ENCODE results near the gene RFC2. TPM values are rescaled to one million over a fixed set of nuclear protein-coding genes. Genes with fewer than 3 reads are reported as not detected.
A peak's percentile ranks its signal among the peaks of the same experiment; 100 is the strongest.
"Not testable (repeated sequence)": the region's sequence is repeated elsewhere in the genome, so short reads cannot be mapped to it uniquely, and the experiment has no call there.

RFC2 gene
- total RNA-seq, 4 donors from 2014 or later = 7.5 to 18.7 (median 14.9) TPM

- 22% methylated on average over 18 of the region's 23 CpGs for WGBS
- H3K4me1 ChIP-seq = peaks cover 7 to 29% (median 22%) of the 10 kb centered on the region in 4 donors
- no peaks in the 10 kb centered on the region for H3K27me3 ChIP-seq
- H3K27ac ChIP-seq (replicated peaks in 1 of 4) = no peak overlapping the region
- intact Hi-C loops (cut with DNase I) = loop anchor here (2.0 kb wide), 1 partner anchor 194 kb away; no protein-coding TSS in a partner anchor
- no peaks in the 10 kb centered on the region for H3K36me3 ChIP-seq
- no peaks in the 10 kb centered on the region for H3K9me3 ChIP-seq
- TF ChIP-seq, protein P1, sequence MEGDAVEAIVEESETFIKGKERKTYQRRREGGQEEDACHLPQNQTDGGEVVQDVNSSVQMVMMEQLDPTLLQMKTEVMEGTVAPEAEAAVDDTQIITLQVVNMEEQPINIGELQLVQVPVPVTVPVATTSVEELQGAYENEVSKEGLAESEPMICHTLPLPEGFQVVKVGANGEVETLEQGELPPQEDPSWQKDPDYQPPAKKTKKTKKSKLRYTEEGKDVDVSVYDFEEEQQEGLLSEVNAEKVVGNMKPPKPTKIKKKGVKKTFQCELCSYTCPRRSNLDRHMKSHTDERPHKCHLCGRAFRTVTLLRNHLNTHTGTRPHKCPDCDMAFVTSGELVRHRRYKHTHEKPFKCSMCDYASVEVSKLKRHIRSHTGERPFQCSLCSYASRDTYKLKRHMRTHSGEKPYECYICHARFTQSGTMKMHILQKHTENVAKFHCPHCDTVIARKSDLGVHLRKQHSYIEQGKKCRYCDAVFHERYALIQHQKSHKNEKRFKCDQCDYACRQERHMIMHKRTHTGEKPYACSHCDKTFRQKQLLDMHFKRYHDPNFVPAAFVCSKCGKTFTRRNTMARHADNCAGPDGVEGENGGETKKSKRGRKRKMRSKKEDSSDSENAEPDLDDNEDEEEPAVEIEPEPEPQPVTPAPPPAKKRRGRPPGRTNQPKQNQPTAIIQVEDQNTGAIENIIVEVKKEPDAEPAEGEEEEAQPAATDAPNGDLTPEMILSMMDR (IDR thresholded peaks at IDR 0.05) = peak; percentile 96 to 99 (median 97)
- TF ChIP-seq POLR2A (IDR thresholded peaks at IDR 0.05; ENCODE audit: low read depth) (no peak), POLR2AphosphoS5 (IDR thresholded peaks at IDR 0.05) (peak in 1 of 2 donors; percentile 63), EP300 (IDR thresholded peaks at IDR 0.05) (no peak)
- peak; percentile 97 for DNase-seq (ENCODE audit: extremely low spot score)
- H3K4me3 ChIP-seq = peak overlapping the region; percentile 35 to 52 (median 44)
These were observed 47.5 kb downstream of the RFC2 start for GRCh38 chr7:74206589-74207120.

DNA sequence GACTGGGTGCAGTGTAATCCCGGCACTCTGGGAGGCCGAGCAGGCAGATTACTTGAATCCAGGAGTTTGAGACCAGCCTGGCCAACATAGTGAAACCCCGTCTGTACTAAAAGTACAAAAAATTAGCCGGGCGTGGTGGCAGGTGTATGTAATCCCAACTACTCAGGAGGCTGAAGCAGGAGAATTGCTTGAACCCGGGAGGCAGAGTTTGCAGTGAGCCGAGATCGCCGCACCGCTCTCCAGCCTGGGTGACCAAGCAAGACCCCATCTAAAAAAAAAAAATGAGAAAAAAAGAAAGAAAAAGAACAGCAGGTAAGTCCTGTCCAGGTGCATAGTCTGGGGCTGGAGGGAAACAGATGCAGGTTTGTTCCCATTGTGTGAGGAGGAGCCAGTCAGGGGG, 48.1 kb downstream of the RFC2 start:
- H3K4me1 ChIP-seq = peaks cover 7 to 29% (median 22%) of the 10 kb centered on the region in 4 donors
- not testable (repeated sequence) for H3K9me3 ChIP-seq; H3K27me3 ChIP-seq; H3K27ac ChIP-seq (replicated peaks in 1 of 4); H3K4me3 ChIP-seq; H3K36me3 ChIP-seq; DNase-seq (ENCODE audit: extremely low spot score)
- intact Hi-C loops (cut with DNase I) = loop anchor here (2.0 kb wide), 1 partner anchor 195 kb away; no protein-coding TSS in a partner anchor
- 79% methylated on average over 10 of the region's 10 CpGs for WGBS

DNA sequence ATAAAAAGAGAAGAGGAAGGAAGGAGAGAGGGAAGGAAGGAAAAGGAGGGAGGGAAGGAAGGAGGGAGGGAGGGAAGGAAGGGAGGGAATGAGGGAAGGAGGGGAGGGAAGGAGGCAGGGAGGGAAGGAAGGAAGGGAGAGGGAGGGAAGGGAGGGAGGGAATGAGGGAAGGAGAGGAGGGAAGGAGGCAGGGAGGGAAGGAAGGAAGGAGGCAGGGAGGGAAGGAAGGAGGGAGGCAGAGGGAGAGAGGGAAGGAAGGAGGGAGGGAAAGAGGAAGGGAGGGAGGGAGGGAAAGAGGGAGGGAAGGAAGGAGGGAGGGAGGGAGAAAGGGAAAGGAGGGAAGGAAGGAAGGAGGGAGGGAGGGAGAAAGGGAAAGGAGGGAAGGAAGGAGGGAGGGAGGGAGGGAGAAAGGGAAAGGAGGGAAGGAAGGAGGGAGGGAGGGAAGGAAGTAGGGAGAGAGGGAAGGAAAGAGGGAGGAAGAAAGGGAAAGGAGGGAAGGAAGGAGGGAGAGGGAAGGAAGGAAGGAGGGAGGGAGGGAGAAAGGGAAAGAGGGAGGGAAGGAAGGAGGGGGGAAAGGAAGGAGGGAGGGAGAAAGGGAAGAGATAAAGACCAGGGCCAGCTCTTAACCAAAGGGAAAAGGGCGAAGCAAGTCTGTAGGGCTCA, 50.1 kb downstream of the RFC2 start:
- 95% methylated on average over 1 of the region's 1 CpG for WGBS
- intact Hi-C loops (cut with DNase I) = no loop called here
- no peak overlapping the region for H3K4me3 ChIP-seq
- no peaks in the 10 kb centered on the region for H3K9me3 ChIP-seq
- H3K36me3 ChIP-seq = peaks cover 0 to 2% (median 0%) of the 10 kb centered on the region in 4 donors
- peaks cover 4 to 15% (median 9%) of the 10 kb centered on the region in 4 donors for H3K4me1 ChIP-seq
- TF ChIP-seq, protein P1 (IDR thresholded peaks at IDR 0.05) = no peak
- TF ChIP-seq EP300 (IDR thresholded peaks at IDR 0.05) (no peak), POLR2A (IDR thresholded peaks at IDR 0.05; ENCODE audit: low read depth) (no peak), POLR2AphosphoS5 (IDR thresholded peaks at IDR 0.05) (no peak)
- no peak for DNase-seq (ENCODE audit: extremely low spot score)
- no peak overlapping the region for H3K27ac ChIP-seq (replicated peaks in 1 of 4)
- H3K27me3 ChIP-seq = no peaks in the 10 kb centered on the region

DNA sequence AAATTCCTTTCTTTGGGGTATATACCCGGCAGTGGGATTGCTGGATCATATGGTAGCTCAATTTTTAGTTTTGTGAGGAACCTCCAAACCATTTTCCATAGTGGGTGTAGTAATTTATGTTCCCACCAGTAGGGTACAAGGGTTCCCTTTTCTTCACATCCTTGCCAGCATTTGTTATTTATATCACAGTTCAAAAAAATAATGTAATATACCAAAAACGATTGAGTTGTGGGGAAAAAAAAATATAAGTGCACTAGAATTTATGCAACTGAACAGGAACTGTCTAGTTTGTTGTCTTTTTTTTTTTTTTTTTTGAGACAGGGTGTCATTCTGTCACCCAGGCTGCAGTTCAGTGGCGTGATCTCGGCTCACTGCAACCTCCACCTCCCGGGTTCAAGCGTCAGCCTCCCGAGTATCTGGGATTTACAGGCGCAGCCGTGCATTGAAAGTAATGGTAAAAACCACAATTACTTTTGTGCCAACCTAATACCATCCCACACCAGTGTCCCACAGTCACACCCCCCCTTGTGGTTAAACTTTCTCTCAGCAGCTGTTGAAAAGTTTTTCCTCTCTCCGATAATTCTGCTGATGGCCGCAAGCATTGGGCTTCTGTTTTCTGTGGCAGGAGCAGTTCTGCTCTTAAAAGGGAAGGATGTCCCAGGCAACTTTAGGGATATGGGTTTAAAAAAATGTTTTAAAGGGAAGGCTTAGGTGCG, 51.2 kb downstream of the RFC2 start:
- Histone ChIP-seq H3K4me3 (no peak overlapping the region), H3K36me3 (peaks cover 0 to 11% (median 7%) of the 10 kb centered on the region in 4 donors), H3K27me3 (no peaks in the 10 kb centered on the region), H3K4me1 (peaks cover 4 to 14% (median 9%) of the 10 kb centered on the region in 4 donors), H3K27ac (replicated peaks in 1 of 4) (no peak overlapping the region), H3K9me3 (no peaks in the 10 kb centered on the region)
- DNase-seq (ENCODE audit: extremely low spot score) = no peak
- no peak for TF ChIP-seq POLR2AphosphoS5 (IDR thresholded peaks at IDR 0.05)
- TF ChIP-seq, protein P1 (IDR thresholded peaks at IDR 0.05) = peak; percentile 22 to 46 (median 27)
- 50% methylated on average over 12 of the region's 12 CpGs for WGBS
- intact Hi-C loops (cut with DNase I) = no loop called here
